ENCODE data around the gene KCP.

DNA sequence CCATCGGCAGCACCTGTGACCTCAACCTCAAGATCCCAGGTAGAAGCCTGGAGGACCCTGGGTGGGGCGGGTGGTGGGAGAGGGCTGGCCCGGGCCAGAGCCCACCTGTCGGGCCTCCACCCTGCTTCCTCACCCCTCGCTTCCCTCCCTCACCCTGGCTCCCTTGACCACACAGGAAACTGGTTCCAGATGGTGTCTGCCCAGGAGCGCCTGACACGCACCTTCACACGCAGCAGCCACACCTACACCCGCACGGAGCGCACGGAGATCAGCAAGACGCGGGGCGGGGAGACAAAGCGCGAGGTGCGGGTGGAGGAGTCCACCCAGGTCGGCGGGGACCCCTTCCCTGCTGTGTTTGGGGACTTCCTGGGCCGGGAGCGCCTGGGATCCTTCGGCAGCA is 56.7 kb downstream of the KCP start:
- no peak for TF ChIP-seq HDGF (IDR thresholded peaks at IDR 0.05; ENCODE audit: borderline replicate concordance)
- TF ChIP-seq CTBP1 (IDR thresholded peaks at IDR 0.05; ENCODE audit: borderline replicate concordance): no peak
- TF ChIP-seq FOXM1 (IDR thresholded peaks at IDR 0.05; ENCODE audit: borderline replicate concordance): no peak
- TF ChIP-seq ZNF384 (IDR thresholded peaks at IDR 0.05): no peak
- TF ChIP-seq, protein P1, sequence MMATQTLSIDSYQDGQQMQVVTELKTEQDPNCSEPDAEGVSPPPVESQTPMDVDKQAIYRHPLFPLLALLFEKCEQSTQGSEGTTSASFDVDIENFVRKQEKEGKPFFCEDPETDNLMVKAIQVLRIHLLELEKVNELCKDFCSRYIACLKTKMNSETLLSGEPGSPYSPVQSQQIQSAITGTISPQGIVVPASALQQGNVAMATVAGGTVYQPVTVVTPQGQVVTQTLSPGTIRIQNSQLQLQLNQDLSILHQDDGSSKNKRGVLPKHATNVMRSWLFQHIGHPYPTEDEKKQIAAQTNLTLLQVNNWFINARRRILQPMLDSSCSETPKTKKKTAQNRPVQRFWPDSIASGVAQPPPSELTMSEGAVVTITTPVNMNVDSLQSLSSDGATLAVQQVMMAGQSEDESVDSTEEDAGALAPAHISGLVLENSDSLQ (IDR thresholded peaks at IDR 0.05): no peak
- TF ChIP-seq FOXA1 (IDR thresholded peaks at IDR 0.05): no peak
- TF ChIP-seq LEF1 (IDR thresholded peaks at IDR 0.05; ENCODE audit: borderline replicate concordance): no peak
- no peak for TF ChIP-seq TARDBP (IDR thresholded peaks at IDR 0.05)
- TF ChIP-seq SUZ12 (IDR thresholded peaks at IDR 0.05): no peak
- TF ChIP-seq NFRKB (IDR thresholded peaks at IDR 0.05): no peak
- no peak for TF ChIP-seq ARNT (IDR thresholded peaks at IDR 0.05)
